Psoas muscle (tissue), 8 donors: Measurements from ENCODE around the gene MTMR1. TPM values are rescaled to one million over a fixed set of nuclear protein-coding genes. Genes with fewer than 3 reads are reported as not detected.
A peak's percentile ranks its signal among the peaks of the same experiment; 100 is the strongest.

Experiments used
- ATAC-seq, 4 donors: fragments of 200-7000 bp; cut with Tn5 transposase; one replicate each; pipeline ENCODE4 v1.9.1; 2020; ENCODE audit warnings: moderate library complexity in 3 of 4, mild to moderate bottlenecking in 2 of 4
- DNase-seq, 2 donors: peaks; one replicate each; pipeline ENCODE4 v3.0.0-alpha.2; 2020
- H3K27ac ChIP-seq: fragments of 200-600 bp; one replicate; pipeline ENCODE4 v1.8.0; 2022
- H3K27me3 ChIP-seq, 3 donors: fragments of 200-600 bp in 1 of 3; one replicate each; pipeline versions ENCODE4 v1.6.1 to v1.8.0; 2013 to 2022; ENCODE audit warnings: low read length in 2 of 3, mild to moderate bottlenecking in 2 of 3, moderate library complexity in 1 of 3; ENCODE audit not compliant: insufficient read depth in 3 of 3
- H3K36me3 ChIP-seq, 2 donors: fragments of 200-600 bp in 1 of 2; one replicate each; pipeline versions ENCODE4 v1.6.1 to v1.8.0; 2013 to 2022; ENCODE audit warnings: low read depth in 1 of 2, mild to moderate bottlenecking in 1 of 2, moderate library complexity in 1 of 2; ENCODE audit not compliant: insufficient read depth in 1 of 2
- H3K4me1 ChIP-seq: fragments of 200-600 bp; one replicate; pipeline ENCODE4 v1.8.0; 2022
- H3K4me3 ChIP-seq: fragments of 200-600 bp; one replicate; pipeline ENCODE4 v1.8.0; 2022; ENCODE audit warnings: mild to moderate bottlenecking
- H3K9me3 ChIP-seq: fragments of 200-600 bp; one replicate; pipeline ENCODE4 v1.8.0; 2022
- CTCF ChIP-seq: fragments of 200-600 bp; IDR thresholded peaks from one replicate; pipeline ENCODE4 v1.8.0; 2022; ENCODE audit warnings: antibody characterized with exemption
- WGBS, 3 donors: extraction: QIAGEN DNeasy Blood & Tissue Kit; methylation state at CpG; one replicate each; pipeline versions ENCODE4 v1.1.6 to v1.1.7; 2013; 5-methylcytosine and 5-hydroxymethylcytosine counted together
- intact Hi-C, 2 donors: fragments of 100-400 bp; cut with DNase I; formaldehyde crosslinking; loops; one replicate each; pipeline versions ENCODE4 v1.11.0 to v1.14.2; 2022
- polyA plus RNA-seq, 3 donors: library from polyadenylated mRNA; stranded (reverse); fragments of 200-250 nt; gene quantifications; one replicate each; pipeline ENCODE4 v1.2.3, GENCODE V29; 2013
- total RNA-seq, 4 donors: library from RNA; stranded (reverse); fragmentation: NEBNext Ultra II Directional in 2 of 4; extraction: Animal tissue kit (Norgen Biotek cat#: 25700) in 2 of 4; gene quantifications; one replicate each; pipeline versions ENCODE4 v1.2.1 to v1.2.4, GENCODE V29; 2021 to 2023
- donor health status: healthy with polysubstance abuse.
- donor health status: DM: no; HTN: no; CAD: no; lungs with moderate emphysema.
- donor health status: Bipolar disorder and iron deficiency.
- donor health status: healthy.
- donor health status: DM: yes; HTN: yes; CAD: no.
- donor health status: DM: no; HTN: no; CAD: no.
- donor health status: DM: no; HTN: no; CAD: no.
- donor health status: DM: yes; HTN: yes; CAD: no.

Gene MTMR1
- total and polyA plus RNA-seq, 7 donors: 8.9 to 48.6 (median 27.9) TPM

- H3K27ac ChIP-seq: no peak overlapping the region
- WGBS, 3 donors: 71 to 90% (median 86%) methylated on average over 5 of the region's 5 CpGs
- no peak for DNase-seq
- no peak overlapping the region for H3K4me3 ChIP-seq
- no peak for TF ChIP-seq CTCF
- no peaks in the 10 kb centered on the region for H3K9me3 ChIP-seq
- no peaks in the 10 kb centered on the region for H3K27me3 ChIP-seq
- no peaks in the 10 kb centered on the region for H3K4me1 ChIP-seq
- H3K36me3 ChIP-seq: peaks cover 0 to 72% of the 10 kb centered on the region in 2 donors
- no peak for ATAC-seq
- intact Hi-C loops: no loop called here
These were observed 36.8 kb downstream of the MTMR1 start for GRCh38 chrX:150729956-150730355.

GRCh38 chrX:150730719-150731118 is 37.5 kb downstream of the MTMR1 start:
- Histone ChIP-seq H3K4me1 (no peaks in the 10 kb centered on the region), H3K27me3 (no peaks in the 10 kb centered on the region), H3K27ac (no peak overlapping the region), H3K4me3 (no peak overlapping the region), H3K9me3 (no peaks in the 10 kb centered on the region), H3K36me3 (peaks cover 0 to 78% of the 10 kb centered on the region in 2 donors)
- ATAC-seq: no peak
- no peak for TF ChIP-seq CTCF
- intact Hi-C loops: no loop called here
- DNase-seq: no peak
- WGBS, 3 donors: 69 to 82% (median 78%) methylated on average over 6 of the region's 6 CpGs

GRCh38 chrX:150731795-150732194 is 38.6 kb downstream of the MTMR1 start:
- Histone ChIP-seq H3K27me3 (no peaks in the 10 kb centered on the region), H3K36me3 (peaks cover 0 to 89% of the 10 kb centered on the region in 2 donors), H3K4me1 (no peaks in the 10 kb centered on the region), H3K9me3 (no peaks in the 10 kb centered on the region), H3K4me3 (no peak overlapping the region), H3K27ac (peak overlapping the region; percentile 27)
- TF ChIP-seq CTCF: no peak
- intact Hi-C loops: no loop called here
- 57 to 74% (median 66%) methylated on average over 3 of the region's 3 CpGs for WGBS, 3 donors
- no peak for DNase-seq
- ATAC-seq: peak; percentile 55 to 81 (median 62)

- intact Hi-C loops: no loop called here
- WGBS, 3 donors: 88 to 93% (median 91%) methylated on average over 9 of the region's 9 CpGs
- DNase-seq: no peak
- no peaks in the 10 kb centered on the region for H3K4me1 ChIP-seq
- no peak for ATAC-seq
- H3K27me3 ChIP-seq: no peaks in the 10 kb centered on the region
- no peak for TF ChIP-seq CTCF
- no peaks in the 10 kb centered on the region for H3K9me3 ChIP-seq
- no peak overlapping the region for H3K4me3 ChIP-seq
- peaks cover 0 to 88% of the 10 kb centered on the region in 2 donors for H3K36me3 ChIP-seq
- H3K27ac ChIP-seq: no peak overlapping the region
These were observed 43.3 kb downstream of the MTMR1 start for GRCh38 chrX:150736475-150736874.

GRCh38 chrX:150752124-150752523 is 58.9 kb downstream of the MTMR1 start:
- 45 to 56% (median 55%) methylated on average over 3 of the region's 3 CpGs for WGBS, 3 donors
- Histone ChIP-seq H3K4me1 (no peaks in the 10 kb centered on the region), H3K27ac (no peak overlapping the region), H3K9me3 (no peaks in the 10 kb centered on the region), H3K36me3 (peaks cover 0 to 50% of the 10 kb centered on the region in 2 donors), H3K4me3 (no peak overlapping the region), H3K27me3 (no peaks in the 10 kb centered on the region)
- intact Hi-C loops: no loop called here
- no peak for TF ChIP-seq CTCF
- no peak for DNase-seq
- peak in 3 of 4 donors; percentile 37 to 72 (median 45) for ATAC-seq
